ENCODE measurements around the gene STYX. TPM values are rescaled to one million over a fixed set of nuclear protein-coding genes. Genes with fewer than 3 reads are reported as not detected.
"Not testable (repeated sequence)": the region's sequence is repeated elsewhere in the genome, so short reads cannot be mapped to it uniquely, and the experiment has no call there.

The STYX gene
- total RNA-seq, 1 donor from 2014 or later = 20.0 TPM

GRCh38 chr14:52724360-52724644, 5.7 kb upstream of the STYX start:
- no peak for DNase-seq (ENCODE audit: low read depth, low spot score)

GRCh38 chr14:52727509-52727908, 2.5 kb upstream of the STYX start:
- not testable (repeated sequence) for DNase-seq (ENCODE audit: low read depth, low spot score)

- DNase-seq (ENCODE audit: low read depth, low spot score) = not testable (repeated sequence)
Measured at GRCh38 chr14:52729035-52729434, 931 bp upstream of the STYX start.

GRCh38 chr14:52729585-52729924, 411 bp upstream of the STYX start:
- no peak for DNase-seq (ENCODE audit: low read depth, low spot score)

GRCh38 chr14:52730709-52731111, 744 bp downstream of the STYX start:
- DNase-seq (ENCODE audit: low read depth, low spot score) = no peak

GRCh38 chr14:52733824-52734223, 3.9 kb downstream of the STYX start:
- no peak for DNase-seq (ENCODE audit: low read depth, low spot score)

GRCh38 chr14:52735921-52736489, 6.0 kb downstream of the STYX start:
- no peak for DNase-seq (ENCODE audit: low read depth, low spot score)

- no peak for DNase-seq (ENCODE audit: low read depth, low spot score)
Measured at GRCh38 chr14:52738409-52738808, 8.4 kb downstream of the STYX start.

GRCh38 chr14:52740751-52741150, 10.8 kb downstream of the STYX start:
- peak; percentile 30 for DNase-seq (ENCODE audit: low read depth, low spot score)

- no peak for DNase-seq (ENCODE audit: low read depth, low spot score)
Measured at GRCh38 chr14:52741865-52742264, 11.9 kb downstream of the STYX start.

GRCh38 chr14:52748647-52749292, 18.8 kb downstream of the STYX start:
- DNase-seq (ENCODE audit: low read depth, low spot score) = no peak

- no peak for DNase-seq (ENCODE audit: low read depth, low spot score)
Measured at GRCh38 chr14:52755607-52756316, 25.8 kb downstream of the STYX start.

GRCh38 chr14:52759145-52759544, 29.2 kb downstream of the STYX start:
- no peak for DNase-seq (ENCODE audit: low read depth, low spot score)

GRCh38 chr14:52762923-52763322, 33.0 kb downstream of the STYX start:
- DNase-seq (ENCODE audit: low read depth, low spot score) = not testable (repeated sequence)

GRCh38 chr14:52767058-52767833, 37.3 kb downstream of the STYX start:
- DNase-seq (ENCODE audit: low read depth, low spot score) = no peak

GRCh38 chr14:52769887-52770286, 39.9 kb downstream of the STYX start:
- DNase-seq (ENCODE audit: low read depth, low spot score) = peak; percentile 17

- DNase-seq (ENCODE audit: low read depth, low spot score) = no peak
Measured at GRCh38 chr14:52776816-52777215, 46.9 kb downstream of the STYX start.

GRCh38 chr14:52778702-52779101, 48.7 kb downstream of the STYX start:
- DNase-seq (ENCODE audit: low read depth, low spot score) = no peak

GRCh38 chr14:52780893-52781292, 50.9 kb downstream of the STYX start:
- DNase-seq (ENCODE audit: low read depth, low spot score) = no peak

- no peak for DNase-seq (ENCODE audit: low read depth, low spot score)
Measured at GRCh38 chr14:52781629-52782028, 51.7 kb downstream of the STYX start.

GRCh38 chr14:52783206-52783605, 53.2 kb downstream of the STYX start:
- no peak for DNase-seq (ENCODE audit: low read depth, low spot score)

- DNase-seq (ENCODE audit: low read depth, low spot score) = no peak
Measured at GRCh38 chr14:52786887-52787286, 56.9 kb downstream of the STYX start.
